Right atrium auricular region (tissue), 2 donors: ENCODE data around the gene C20orf204. TPM values are rescaled to one million over a fixed set of nuclear protein-coding genes. Genes with fewer than 3 reads are reported as not detected.

Experiments used
- DNase-seq: peaks from one replicate; pipeline ENCODE4 v3.0.0-alpha.2; 2019; ENCODE audit warnings: low spot score
- H3K27ac ChIP-seq, 2 donors: fragments of 200-600 bp; sonication (generic); 1 replicate in 1 of 2; 2 replicates in 1 of 2; pipeline ENCODE4 v1.5.1; 2016 to 2019
- H3K27me3 ChIP-seq, 2 donors: fragments of 200-600 bp; sonication (generic); one replicate each; pipeline versions ENCODE4 v1.5.1 to v1.6.0; 2017 to 2019
- H3K36me3 ChIP-seq: fragments of 200-600 bp; sonication (generic); one replicate; pipeline ENCODE4 v1.5.1; 2016
- H3K4me1 ChIP-seq, 2 donors: fragments of 200-600 bp; sonication (generic); one replicate each; pipeline versions ENCODE4 v1.5.1 to v1.6.0; 2017 to 2019
- H3K4me3 ChIP-seq, 2 donors: fragments of 200-600 bp; sonication (generic); 1 replicate in 1 of 2; 2 replicates in 1 of 2; pipeline ENCODE4 v1.5.1; 2017 to 2019; ENCODE audit warnings: mild to moderate bottlenecking in 1 of 2, moderate library complexity in 1 of 2
- H3K9me3 ChIP-seq, 2 donors: fragments of 200-600 bp; sonication (generic); one replicate each; pipeline ENCODE4 v1.5.1; 2019
- total RNA-seq, 2 donors: library from RNA; depleted of rRNA; stranded (reverse); fragments of >200 nt; gene quantifications; one replicate each; pipeline ENCODE4 v1.1.0, GENCODE V29; 2016
- TF ChIP-seq, protein P1 (sequence below), 2 donors: fragments of 200-600 bp; sonication (generic); IDR thresholded peaks; one replicate each; pipeline ENCODE4 v1.5.1; 2019; ENCODE audit warnings: antibody characterized with exemption in 2 of 2

Gene C20orf204
- total RNA-seq, 2 donors from 2014 or later = 0.07 to 0.35 TPM

DNA sequence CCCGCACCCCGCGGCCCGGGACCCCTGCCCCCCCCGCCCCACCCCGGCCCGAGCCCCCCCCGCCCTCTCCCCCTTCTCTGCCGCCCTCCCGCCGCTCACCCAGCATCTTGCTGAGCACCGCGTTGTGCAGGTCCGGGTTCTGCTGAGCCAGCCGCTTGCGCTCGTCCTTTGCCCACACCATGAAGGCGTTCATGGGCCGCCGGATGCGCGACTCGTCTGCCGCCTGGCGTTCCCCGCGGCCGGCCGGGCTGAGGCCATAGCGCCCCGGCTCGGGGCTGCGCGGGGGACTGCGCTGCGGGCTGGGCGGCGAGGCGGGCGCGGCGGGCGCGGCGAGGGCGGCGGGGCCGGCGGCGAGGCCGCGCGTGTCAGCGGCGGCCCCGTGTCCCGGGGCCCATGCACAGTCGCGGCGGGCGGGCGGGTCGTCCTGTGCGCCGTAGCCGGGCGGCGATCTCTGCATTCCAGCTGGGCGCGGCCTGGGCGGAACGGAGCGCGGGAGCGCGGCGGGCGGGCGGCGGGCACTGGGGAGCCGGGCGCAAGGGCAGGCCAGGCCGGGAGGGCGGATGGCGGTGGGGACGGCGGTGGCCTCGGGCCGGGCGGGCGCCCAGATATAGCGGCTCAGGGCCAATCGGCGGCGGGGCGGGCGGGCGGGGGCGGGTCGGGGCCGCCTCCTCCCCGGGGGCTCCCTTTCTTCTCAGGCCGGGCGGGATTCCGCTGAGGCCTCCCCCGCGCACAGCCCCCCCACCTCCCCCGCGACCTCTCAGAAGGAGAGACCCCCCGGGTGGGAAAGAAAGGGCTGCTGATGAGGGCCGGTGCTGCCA is 13.3 kb downstream of the C20orf204 start, which contains the start of gene SOX18:
SOX18 (minus strand) TSS at position 580 of the 818 bp plus-strand sequence; CDS start at position 457, 123 bp downstream.
- Histone ChIP-seq H3K4me3 (peak within 1 kb of the TSS; percentile 39 to 49), H3K9me3 (no peaks in the 10 kb centered on the region), H3K36me3 (peaks cover 18% of the 10 kb centered on the region), H3K27me3 (peaks cover 4 to 5% of the 10 kb centered on the region in 2 donors), H3K27ac (peak within 1 kb of the TSS; percentile 62 to 69), H3K4me1 (peaks cover 0 to 31% of the 10 kb centered on the region in 2 donors)
- TF ChIP-seq, protein P1, sequence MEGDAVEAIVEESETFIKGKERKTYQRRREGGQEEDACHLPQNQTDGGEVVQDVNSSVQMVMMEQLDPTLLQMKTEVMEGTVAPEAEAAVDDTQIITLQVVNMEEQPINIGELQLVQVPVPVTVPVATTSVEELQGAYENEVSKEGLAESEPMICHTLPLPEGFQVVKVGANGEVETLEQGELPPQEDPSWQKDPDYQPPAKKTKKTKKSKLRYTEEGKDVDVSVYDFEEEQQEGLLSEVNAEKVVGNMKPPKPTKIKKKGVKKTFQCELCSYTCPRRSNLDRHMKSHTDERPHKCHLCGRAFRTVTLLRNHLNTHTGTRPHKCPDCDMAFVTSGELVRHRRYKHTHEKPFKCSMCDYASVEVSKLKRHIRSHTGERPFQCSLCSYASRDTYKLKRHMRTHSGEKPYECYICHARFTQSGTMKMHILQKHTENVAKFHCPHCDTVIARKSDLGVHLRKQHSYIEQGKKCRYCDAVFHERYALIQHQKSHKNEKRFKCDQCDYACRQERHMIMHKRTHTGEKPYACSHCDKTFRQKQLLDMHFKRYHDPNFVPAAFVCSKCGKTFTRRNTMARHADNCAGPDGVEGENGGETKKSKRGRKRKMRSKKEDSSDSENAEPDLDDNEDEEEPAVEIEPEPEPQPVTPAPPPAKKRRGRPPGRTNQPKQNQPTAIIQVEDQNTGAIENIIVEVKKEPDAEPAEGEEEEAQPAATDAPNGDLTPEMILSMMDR (IDR thresholded peaks at IDR 0.05) = no peak
- DNase-seq = no peak

DNA sequence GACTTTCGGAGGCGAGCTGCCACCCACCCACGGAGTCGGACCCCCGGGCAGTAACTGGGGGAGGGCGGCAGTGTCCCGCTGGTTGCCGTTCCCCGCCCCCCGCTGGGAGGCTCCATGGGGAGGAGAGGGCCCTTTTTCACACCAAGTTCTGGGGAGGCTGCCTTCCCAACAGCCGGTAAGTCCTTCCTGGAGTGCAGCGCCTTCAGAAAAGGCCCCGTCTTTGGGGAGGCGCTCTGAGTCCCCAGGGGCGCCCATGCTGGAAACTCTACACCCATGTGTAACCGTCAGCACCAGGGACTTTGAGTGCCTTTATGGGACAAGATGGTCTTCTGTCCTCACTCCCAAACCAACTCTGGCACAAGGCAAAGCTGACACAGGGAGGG is 13.9 kb downstream of the C20orf204 start:
- Histone ChIP-seq H3K27ac (peak overlapping the region; percentile 62 to 69), H3K4me3 (peak overlapping the region; percentile 17 to 49), H3K9me3 (no peaks in the 10 kb centered on the region), H3K4me1 (peaks cover 0 to 32% of the 10 kb centered on the region in 2 donors), H3K36me3 (peaks cover 18% of the 10 kb centered on the region), H3K27me3 (peaks cover 4 to 5% of the 10 kb centered on the region in 2 donors)
- TF ChIP-seq, protein P1 (IDR thresholded peaks at IDR 0.05) = no peak
- no peak for DNase-seq

DNA sequence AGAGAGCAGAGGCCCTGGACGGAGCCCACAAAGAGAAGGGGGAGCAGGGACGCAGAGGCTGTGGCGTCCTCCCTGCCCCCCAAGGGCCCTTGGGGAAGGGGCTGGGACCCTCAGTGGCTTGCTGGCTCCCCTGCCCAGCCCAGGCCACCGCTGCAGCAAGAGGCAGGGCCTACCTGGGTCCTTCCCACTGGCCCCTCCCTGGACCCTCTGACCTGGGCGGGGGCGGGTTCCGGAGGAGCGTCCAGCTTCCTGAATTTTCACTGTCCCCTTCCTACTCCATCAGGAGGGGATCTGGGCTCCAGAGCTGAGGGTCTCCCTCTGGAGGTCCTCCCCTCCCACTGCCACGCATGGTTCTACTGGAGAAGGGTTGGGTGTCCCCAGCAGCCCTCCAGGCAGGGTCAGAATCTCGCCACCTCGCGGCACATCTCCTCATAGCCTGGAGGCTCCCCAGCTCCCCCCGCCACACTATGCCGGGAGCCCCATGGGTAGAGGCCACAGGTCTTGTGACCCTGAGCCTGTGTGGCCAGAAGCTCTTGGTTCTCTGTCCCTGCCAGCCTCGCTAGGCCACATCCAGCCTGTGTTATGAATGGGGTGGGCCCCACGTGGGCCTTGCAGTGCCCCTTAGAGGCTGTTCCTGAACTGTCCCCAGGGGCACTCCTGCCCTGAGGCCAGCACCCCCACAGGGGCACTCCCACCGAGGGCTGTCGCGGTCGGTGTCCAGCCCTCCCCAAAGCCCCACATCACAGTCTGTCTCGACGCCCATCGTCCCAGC is 14.5 kb downstream of the C20orf204 start:
- peaks cover 4 to 5% of the 10 kb centered on the region in 2 donors for H3K27me3 ChIP-seq
- peaks cover 18% of the 10 kb centered on the region for H3K36me3 ChIP-seq
- TF ChIP-seq, protein P1 (IDR thresholded peaks at IDR 0.05) = no peak
- no peaks in the 10 kb centered on the region for H3K9me3 ChIP-seq
- peak overlapping the region; percentile 17 to 49 for H3K4me3 ChIP-seq
- peak overlapping the region; percentile 62 to 69 for H3K27ac ChIP-seq
- peaks cover 0 to 38% of the 10 kb centered on the region in 2 donors for H3K4me1 ChIP-seq
- DNase-seq = no peak

DNA sequence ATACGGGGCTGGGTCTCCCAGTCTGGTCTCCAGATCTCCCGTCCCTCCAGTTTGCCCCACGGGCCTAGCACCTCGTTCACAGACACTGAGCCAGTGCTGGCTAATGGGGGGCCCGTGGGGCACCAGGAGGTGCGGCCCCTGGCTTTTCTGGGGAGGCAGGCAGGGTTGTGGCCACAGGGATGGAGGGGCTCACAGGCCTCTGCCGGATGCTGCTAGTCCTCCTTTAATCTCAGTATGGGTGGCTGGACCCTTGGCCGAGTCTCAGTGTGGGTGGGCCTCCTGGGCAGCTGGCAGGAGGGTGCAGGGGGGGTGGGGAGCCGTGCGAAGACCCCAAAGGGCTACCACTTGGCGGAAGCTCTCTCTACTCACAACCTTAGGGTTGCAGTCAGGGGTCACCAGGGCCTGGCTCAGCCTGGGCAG is 15.1 kb downstream of the C20orf204 start:
- Histone ChIP-seq H3K4me1 (peaks cover 0 to 42% of the 10 kb centered on the region in 2 donors), H3K4me3 (peak overlapping the region in 1 of 2 donors; percentile 49), H3K27me3 (peaks cover 4% of the 10 kb centered on the region in 2 donors), H3K27ac (peak overlapping the region; percentile 62 to 69), H3K36me3 (peaks cover 18% of the 10 kb centered on the region), H3K9me3 (no peaks in the 10 kb centered on the region)
- TF ChIP-seq, protein P1 (IDR thresholded peaks at IDR 0.05) = no peak
- DNase-seq = no peak

DNA sequence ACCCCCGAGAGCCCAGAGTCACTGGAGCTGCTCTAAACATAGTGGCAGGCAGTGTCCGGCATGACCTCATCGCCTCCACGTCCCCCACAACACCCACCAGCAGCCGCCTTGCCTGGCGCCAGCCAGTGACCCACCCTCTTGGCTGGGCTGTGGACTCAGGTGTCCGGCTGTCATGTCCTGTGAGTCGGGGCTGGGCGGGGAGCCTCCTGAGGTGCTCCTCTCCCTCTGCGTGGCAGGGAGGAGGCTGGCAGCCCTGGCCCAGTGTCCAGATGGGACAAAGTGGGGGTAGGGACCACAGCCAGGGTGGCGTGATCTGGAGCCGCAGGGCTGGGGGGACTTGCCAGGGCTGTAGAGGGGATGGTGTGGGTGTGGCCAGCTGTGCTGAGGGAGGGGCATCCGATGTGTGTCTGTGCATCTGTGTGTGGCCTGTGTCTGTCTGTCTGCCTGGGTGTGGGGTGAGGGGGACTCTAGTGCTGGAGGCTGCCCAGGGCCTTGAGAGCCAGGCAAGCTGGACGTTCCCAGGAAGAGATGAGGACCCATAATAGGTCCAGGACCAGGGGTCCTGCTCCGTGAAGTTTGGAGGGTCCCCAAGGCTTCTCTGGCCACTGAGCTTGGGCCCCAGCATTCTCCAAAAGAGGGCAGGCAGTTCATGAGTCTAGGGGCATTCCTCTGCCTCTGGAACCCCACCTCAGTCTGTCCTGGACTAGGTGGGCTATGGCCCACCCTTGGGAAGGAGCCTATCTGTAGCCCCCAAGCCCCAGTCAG is 15.8 kb downstream of the C20orf204 start:
- Histone ChIP-seq H3K4me1 (peaks cover 0 to 49% of the 10 kb centered on the region in 2 donors), H3K9me3 (no peaks in the 10 kb centered on the region), H3K4me3 (peak overlapping the region in 1 of 2 donors; percentile 49), H3K36me3 (peaks cover 14% of the 10 kb centered on the region), H3K27ac (peak overlapping the region; percentile 62 to 69), H3K27me3 (peaks cover 0 to 4% of the 10 kb centered on the region in 2 donors)
- TF ChIP-seq, protein P1 (IDR thresholded peaks at IDR 0.05) = no peak
- peak; percentile 68 for DNase-seq
